Fibroblast of lung (primary cell): ENCODE results near the gene SSH2. TPM values are rescaled to one million over a fixed set of nuclear protein-coding genes. Genes with fewer than 3 reads are reported as not detected.

Source experiments
- DNase-seq, 2 donors: peaks; one replicate each; pipeline versions ENCODE4 v3.0.0 to v3.0.0-alpha.2; 2010; ENCODE audit warnings: low read depth in 2 of 2
- H2AFZ ChIP-seq: 2 replicates; pipeline ENCODE4 v1.5.1; 2012; ENCODE audit warnings: low read length, control low read depth, inconsistent platforms
- H3K27ac ChIP-seq: 2 replicates; pipeline ENCODE4 v1.5.1; 2011; ENCODE audit warnings: low read length, control low read depth; ENCODE audit not compliant: insufficient read depth
- H3K27me3 ChIP-seq: 2 replicates; pipeline ENCODE4 v1.5.1; 2011; ENCODE audit warnings: mild to moderate bottlenecking, low read length; ENCODE audit not compliant: control insufficient read depth, insufficient read depth
- H3K36me3 ChIP-seq: 2 replicates; pipeline ENCODE4 v1.5.1; 2011; ENCODE audit warnings: low read length; ENCODE audit not compliant: control insufficient read depth, insufficient read depth
- H3K4me1 ChIP-seq: 2 replicates; pipeline ENCODE4 v1.5.1; 2011; ENCODE audit warnings: low read length; ENCODE audit not compliant: control insufficient read depth, insufficient read depth; ENCODE audit errors: extremely low read depth
- H3K4me2 ChIP-seq: 2 replicates; pipeline ENCODE4 v1.5.1; 2011; ENCODE audit warnings: low read length, control low read depth; ENCODE audit not compliant: insufficient read depth; ENCODE audit errors: extremely low read depth
- H3K4me3 ChIP-seq, 4 experiments: fragments of 200-600 bp in 1 of 4; sonication (generic) in 1 of 4; replicated peaks in 1 of 4; 2 replicates each; pipeline ENCODE4 v1.5.1; 2011 to 2016; ENCODE audit warnings: low read length in 4 of 4, low read depth in 3 of 4, mild to moderate bottlenecking in 3 of 4, control low read depth in 2 of 4, inconsistent platforms in 1 of 4, mixed read lengths in 1 of 4; ENCODE audit not compliant: insufficient read depth in 1 of 4; ENCODE audit errors: control extremely low read depth in 1 of 4
- H3K79me2 ChIP-seq: 2 replicates; pipeline ENCODE4 v1.5.1; 2012; ENCODE audit warnings: mild to moderate bottlenecking, low read length, inconsistent platforms; ENCODE audit not compliant: control insufficient read depth, insufficient read depth
- H3K9ac ChIP-seq: 2 replicates; pipeline ENCODE4 v1.5.1; 2011; ENCODE audit warnings: mild to moderate bottlenecking, low read length, control low read depth; ENCODE audit not compliant: insufficient read depth
- H3K9me3 ChIP-seq: 2 replicates; pipeline ENCODE4 v1.5.1; 2012; ENCODE audit warnings: low read depth, low read length; ENCODE audit not compliant: control insufficient read depth, insufficient read depth
- H4K20me1 ChIP-seq: 2 replicates; pipeline ENCODE4 v1.5.1; 2011; ENCODE audit warnings: low read length; ENCODE audit not compliant: control insufficient read depth, insufficient read depth; ENCODE audit errors: extremely low read depth
- CTCF ChIP-seq, 2 donors: IDR thresholded peaks in 1 of 2; conservative IDR thresholded peaks in 1 of 2; 1 replicate in 1 of 2; 2 replicates in 1 of 2; pipeline ENCODE4 v1.5.1; 2011 to 2012; ENCODE audit warnings: low read length in 2 of 2, control low read depth in 1 of 2, inconsistent platforms in 1 of 2, low read depth in 1 of 2, mild to moderate bottlenecking in 1 of 2
- EZH2 ChIP-seq: IDR thresholded peaks from 2 replicates; pipeline ENCODE4 v1.5.1; 2012; ENCODE audit warnings: low read length, control low read depth, mild to moderate bottlenecking; ENCODE audit errors: missing control alignments
- polyA plus RNA-seq, 2 donors: library from polyadenylated mRNA; depleted of rRNA in 1 of 2; stranded (reverse) in 1 of 2; unstranded in 1 of 2; fragments of >200 nt; gene quantifications; 2 replicates each; pipeline ENCODE4 v1.2.1, GENCODE V29; 2011 to 2012; ENCODE audit warnings: missing spikeins in 1 of 2
- total RNA-seq: library from RNA; depleted of rRNA; stranded (reverse); fragments of >200 nt; gene quantifications from 2 replicates; pipeline ENCODE4 v1.2.1, GENCODE V29; 2014

Gene SSH2
- total and polyA plus RNA-seq, 2 donors (not counting 1 experiment from before 2014, with no cell fraction given) = 21.0 to 30.2 TPM

DNA sequence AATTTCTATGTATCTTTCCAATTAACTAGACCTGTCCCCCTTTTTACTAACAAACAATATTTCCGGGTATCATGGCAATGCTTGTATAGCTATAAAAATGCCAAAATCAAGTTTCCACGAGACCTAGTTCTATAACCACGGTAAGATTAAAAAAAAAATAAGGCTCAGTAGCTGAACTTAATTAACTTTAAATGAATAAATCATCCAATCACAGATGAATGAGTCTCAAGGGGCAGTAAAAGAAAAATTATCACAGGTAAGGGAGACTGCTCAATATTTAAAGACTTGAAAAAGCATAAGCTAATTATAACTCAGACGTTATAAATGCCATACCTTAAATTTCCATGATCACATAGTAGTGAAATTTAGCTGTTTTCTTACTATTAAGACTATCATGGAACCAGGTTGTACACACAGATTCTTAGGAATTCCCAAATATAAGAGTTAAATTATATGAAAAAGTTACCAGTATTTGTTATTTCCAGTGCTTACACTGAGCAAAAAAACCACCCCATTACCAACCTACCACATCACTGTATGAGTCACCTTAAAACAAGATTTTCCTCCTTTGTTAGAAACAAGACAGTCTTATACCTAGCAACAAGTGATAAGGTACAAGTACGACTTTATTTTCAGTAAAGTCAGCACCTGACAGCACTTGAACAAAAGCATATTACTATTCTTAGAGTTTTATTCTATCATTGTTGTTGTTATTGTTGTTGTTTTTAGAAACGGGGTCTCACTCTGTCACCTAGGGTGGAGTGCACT is 20.6 kb downstream of the SSH2 start:
- Histone ChIP-seq H3K4me1 (no peaks in the 10 kb centered on the region), H3K4me2 (no peak overlapping the region), H3K9me3 (no peaks in the 10 kb centered on the region), H3K27me3 (no peaks in the 10 kb centered on the region), H3K27ac (no peak overlapping the region), H3K4me3 (no peak overlapping the region), H3K9ac (no peak overlapping the region), H3K79me2 (peaks cover 10% of the 10 kb centered on the region), H3K36me3 (peaks cover 1% of the 10 kb centered on the region), H2AFZ (no peak overlapping the region), H4K20me1 (no peaks in the 10 kb centered on the region)
- no peak for TF ChIP-seq EZH2
- no peak for TF ChIP-seq CTCF (conservative IDR thresholded peaks at IDR 0.05 in 1 of 2, IDR thresholded peaks at IDR 0.05 in 1 of 2; ENCODE audit: low read depth in 1 of 2, low read length in 2 of 2)
- DNase-seq = peak in 1 of 2 donors; percentile 63

GRCh38 chr17:29906969-29907368 is 23.1 kb downstream of the SSH2 start:
- no peaks in the 10 kb centered on the region for H3K4me1 ChIP-seq
- no peaks in the 10 kb centered on the region for H3K27me3 ChIP-seq
- no peak overlapping the region for H3K4me3 ChIP-seq
- no peaks in the 10 kb centered on the region for H4K20me1 ChIP-seq
- no peaks in the 10 kb centered on the region for H3K36me3 ChIP-seq
- H2AFZ ChIP-seq = no peak overlapping the region
- no peak overlapping the region for H3K27ac ChIP-seq
- H3K4me2 ChIP-seq = no peak overlapping the region
- H3K9ac ChIP-seq = no peak overlapping the region
- no peak for DNase-seq
- no peaks in the 10 kb centered on the region for H3K9me3 ChIP-seq
- H3K79me2 ChIP-seq = peaks cover 10% of the 10 kb centered on the region
- no peak for TF ChIP-seq EZH2
- no peak for TF ChIP-seq CTCF (conservative IDR thresholded peaks at IDR 0.05 in 1 of 2, IDR thresholded peaks at IDR 0.05 in 1 of 2; ENCODE audit: low read depth in 1 of 2, low read length in 2 of 2)

GRCh38 chr17:29905879-29906167 is 24.2 kb downstream of the SSH2 start:
- peaks cover 12% of the 10 kb centered on the region for H3K79me2 ChIP-seq
- TF ChIP-seq CTCF (conservative IDR thresholded peaks at IDR 0.05 in 1 of 2, IDR thresholded peaks at IDR 0.05 in 1 of 2; ENCODE audit: low read depth in 1 of 2, low read length in 2 of 2) = no peak
- TF ChIP-seq EZH2 = no peak
- no peaks in the 10 kb centered on the region for H3K36me3 ChIP-seq
- H3K9ac ChIP-seq = no peak overlapping the region
- no peak overlapping the region for H3K27ac ChIP-seq
- H3K4me3 ChIP-seq = no peak overlapping the region
- H3K4me1 ChIP-seq = no peaks in the 10 kb centered on the region
- H2AFZ ChIP-seq = no peak overlapping the region
- no peak for DNase-seq
- no peak overlapping the region for H3K4me2 ChIP-seq
- H3K27me3 ChIP-seq = no peaks in the 10 kb centered on the region
- no peaks in the 10 kb centered on the region for H4K20me1 ChIP-seq
- H3K9me3 ChIP-seq = no peaks in the 10 kb centered on the region
